Measurements from ENCODE around the gene TDO2.
"Not testable (repeated sequence)": the region's sequence is repeated elsewhere in the genome, so short reads cannot be mapped to it uniquely, and the experiment has no call there.

TDO2 gene

DNA sequence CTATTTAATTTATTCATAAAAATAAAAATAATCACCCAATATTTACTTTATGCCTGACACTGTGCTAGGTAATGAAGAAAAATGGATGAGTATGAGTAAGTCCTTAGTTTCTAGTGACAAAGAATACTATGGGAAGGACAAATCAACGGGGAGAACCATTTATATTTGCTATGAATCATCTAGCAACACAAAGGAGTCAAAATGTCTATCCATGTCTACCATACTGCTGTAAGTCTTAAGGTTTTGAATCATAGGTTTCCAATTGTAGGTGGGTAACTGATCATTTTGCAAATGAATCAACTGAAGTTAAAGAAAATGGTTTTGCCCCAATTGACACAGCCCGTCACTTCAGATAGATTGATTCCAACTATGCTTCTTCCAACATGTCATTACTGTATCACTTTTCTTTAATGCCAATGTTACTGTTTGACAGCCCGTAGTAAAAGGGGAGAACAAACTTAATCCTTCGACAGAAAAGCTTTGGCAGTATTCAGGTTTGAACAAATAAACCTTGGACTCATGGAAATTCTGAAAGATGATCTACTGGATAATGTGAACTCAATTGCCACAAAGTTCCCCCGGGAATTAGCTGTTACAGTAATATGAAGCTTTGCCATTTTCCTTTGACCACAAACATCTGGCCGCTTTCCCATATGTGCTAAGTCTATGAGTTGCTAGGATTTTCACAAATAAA, 3.2 kb downstream of the TDO2 start:
- in situ Hi-C loops (cut with HindIII; ENCODE audit: low sequenced_read_pairs), result loop anchor here (5.0 kb wide), 1 partner anchor 99 kb away; no protein-coding TSS in a partner anchor

- in situ Hi-C loops (cut with HindIII; ENCODE audit: low sequenced_read_pairs), result loop anchor here (5.0 kb wide), 1 partner anchor 100 kb away; no protein-coding TSS in a partner anchor
These were observed 4.1 kb downstream of the TDO2 start for GRCh38 chr4:155907556-155907955.

- in situ Hi-C loops (cut with HindIII; ENCODE audit: low sequenced_read_pairs), result loop anchor here (5.0 kb wide), 1 partner anchor 101 kb away; no protein-coding TSS in a partner anchor
These were observed 5.0 kb downstream of the TDO2 start for GRCh38 chr4:155908187-155909139.

- in situ Hi-C loops (cut with HindIII; ENCODE audit: low sequenced_read_pairs), result loop anchor here (5.0 kb wide), 1 partner anchor 102 kb away; no protein-coding TSS in a partner anchor
These were observed 6.2 kb downstream of the TDO2 start for GRCh38 chr4:155909615-155910226.

- in situ Hi-C loops (cut with HindIII; ENCODE audit: low sequenced_read_pairs), result no loop called here
These were observed 8.4 kb downstream of the TDO2 start for GRCh38 chr4:155911905-155912304.

DNA sequence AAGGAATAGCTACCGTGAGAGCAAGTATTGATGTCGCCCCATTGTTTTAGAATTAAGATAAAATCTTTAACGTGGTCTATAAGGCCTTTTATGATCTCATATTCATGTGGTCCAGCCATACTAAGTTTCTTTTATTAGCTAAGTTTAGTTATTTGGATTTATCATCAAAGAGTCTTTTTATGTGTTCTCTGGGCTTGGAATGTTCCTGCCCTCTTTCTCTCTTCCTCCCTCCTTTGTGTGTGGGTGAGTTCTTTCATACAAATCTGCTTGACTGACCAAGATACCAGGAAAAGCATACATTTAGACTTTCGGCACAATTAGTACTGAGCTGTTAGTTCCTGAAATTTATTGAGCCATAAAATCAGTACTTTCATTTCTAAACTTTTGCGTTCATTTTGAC, 11.3 kb downstream of the TDO2 start:
- in situ Hi-C loops (cut with HindIII; ENCODE audit: low sequenced_read_pairs), result no loop called here

GRCh38 chr4:155921597-155921996, 18.1 kb downstream of the TDO2 start:
- in situ Hi-C loops (cut with HindIII; ENCODE audit: low sequenced_read_pairs), result no loop called here

DNA sequence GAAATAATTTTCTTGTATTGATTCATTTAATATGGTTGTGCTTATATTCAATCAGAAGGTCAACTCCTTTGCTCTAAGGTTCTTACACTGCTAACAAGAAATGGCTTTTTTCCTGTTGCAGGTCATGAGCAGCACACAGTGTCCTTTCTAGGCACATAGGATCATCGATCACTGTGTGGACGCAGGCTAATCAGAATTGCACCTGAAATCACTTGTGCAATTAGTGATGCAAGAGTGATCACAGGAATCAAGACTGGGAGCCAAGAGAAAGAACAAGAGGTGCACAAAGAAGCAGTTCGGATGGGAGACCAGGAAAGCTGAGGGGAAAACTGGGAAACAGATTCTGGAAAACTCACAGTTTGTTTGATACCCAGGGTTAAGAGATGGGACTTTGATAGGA, 21.1 kb downstream of the TDO2 start:
- in situ Hi-C loops (cut with HindIII; ENCODE audit: low sequenced_read_pairs), result no loop called here

- in situ Hi-C loops (cut with HindIII; ENCODE audit: low sequenced_read_pairs), result no loop called here
These were observed 26.3 kb downstream of the TDO2 start for GRCh38 chr4:155929833-155930232.

DNA sequence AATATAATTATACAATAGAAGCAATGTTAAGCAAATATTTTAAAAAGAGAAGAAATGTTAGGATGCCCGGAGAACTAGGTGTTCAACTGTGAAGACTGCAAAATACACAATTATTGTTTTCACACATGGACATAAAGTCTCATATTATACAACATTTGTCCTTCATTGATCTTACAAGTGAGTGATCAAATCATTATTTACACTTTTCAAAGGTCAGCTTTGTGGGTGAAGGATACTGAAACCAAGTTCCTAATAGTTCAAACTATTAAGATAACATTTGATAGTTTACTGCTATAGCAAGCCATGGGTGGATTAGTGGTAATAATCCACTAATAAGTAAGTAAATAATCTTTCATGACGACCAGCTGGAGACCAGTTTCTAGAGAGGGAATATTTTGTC, 26.8 kb downstream of the TDO2 start:
- in situ Hi-C loops (cut with HindIII; ENCODE audit: low sequenced_read_pairs), result no loop called here

DNA sequence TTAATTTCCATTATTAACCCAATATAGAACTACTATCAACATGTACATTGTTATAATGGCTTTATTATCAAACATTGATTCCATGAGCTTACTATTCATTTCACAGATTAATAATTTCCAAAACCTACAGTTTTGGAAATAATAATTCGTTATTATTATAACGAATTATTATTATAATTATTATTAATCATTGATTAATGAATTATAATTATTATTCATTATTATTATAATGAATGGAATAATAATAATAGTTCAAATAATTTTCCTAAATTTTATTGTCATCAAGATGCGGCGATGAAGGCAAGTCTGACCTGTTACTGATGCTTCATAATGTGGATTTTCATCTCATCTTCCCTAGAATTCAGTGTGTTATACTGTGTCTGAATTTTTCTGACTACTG, 28.1 kb downstream of the TDO2 start:
- in situ Hi-C loops (cut with HindIII; ENCODE audit: low sequenced_read_pairs), result no loop called here

DNA sequence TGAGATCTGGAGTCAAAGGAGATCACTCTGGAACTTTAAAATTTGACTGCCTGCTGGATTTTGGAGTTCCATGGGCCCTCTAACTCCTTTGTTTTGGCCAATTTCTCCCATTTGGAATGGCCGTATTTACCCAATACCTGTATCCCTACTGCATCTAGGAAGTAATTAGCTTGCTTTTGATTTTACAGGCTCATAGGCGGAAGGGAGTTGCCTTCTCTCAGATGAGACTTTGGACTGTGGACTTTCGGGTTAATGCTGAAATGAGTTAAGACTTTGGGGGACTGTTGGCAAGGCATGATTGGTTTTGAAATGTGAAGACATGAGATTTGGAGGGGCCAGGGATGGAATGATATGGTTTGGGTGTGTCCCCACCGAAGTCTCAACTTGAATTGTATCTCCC, 31.1 kb downstream of the TDO2 start:
- in situ Hi-C loops (cut with HindIII; ENCODE audit: low sequenced_read_pairs), result not testable (repeated sequence)

- in situ Hi-C loops (cut with HindIII; ENCODE audit: low sequenced_read_pairs), result no loop called here
These were observed 32.0 kb downstream of the TDO2 start for GRCh38 chr4:155935389-155935986.

DNA sequence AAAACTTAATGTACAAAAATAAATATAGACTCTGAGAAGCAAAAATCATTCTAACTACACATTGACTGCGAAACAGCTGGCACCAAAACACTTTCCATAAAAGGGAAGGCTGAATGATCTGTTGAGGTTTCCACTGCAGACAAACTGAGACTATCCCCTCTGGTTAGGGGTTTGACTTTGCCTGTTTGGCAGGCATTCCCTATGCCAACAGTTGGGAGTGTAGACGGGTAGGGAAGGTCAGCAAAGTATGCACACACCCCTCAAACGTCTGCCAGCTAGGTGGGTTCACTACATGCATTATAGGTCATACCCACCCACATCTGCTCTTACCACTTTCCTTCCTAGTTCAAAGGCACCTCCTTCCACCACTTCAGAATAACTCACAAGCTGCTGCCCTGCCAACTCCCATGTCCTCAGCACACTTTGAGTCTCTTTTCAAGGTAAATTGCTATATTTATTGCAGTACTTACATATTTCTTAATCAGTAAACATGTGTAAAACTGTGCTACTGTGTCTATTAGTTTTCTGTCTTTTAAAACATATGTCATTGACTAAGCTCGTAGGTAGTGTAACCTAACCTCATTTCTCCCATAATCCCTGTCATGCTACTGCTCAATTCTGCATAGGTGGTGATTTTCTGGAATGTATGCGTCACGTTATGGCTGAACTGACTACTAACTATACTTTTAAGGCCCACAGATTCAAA, 37.7 kb downstream of the TDO2 start:
- in situ Hi-C loops (cut with HindIII; ENCODE audit: low sequenced_read_pairs), result no loop called here

DNA sequence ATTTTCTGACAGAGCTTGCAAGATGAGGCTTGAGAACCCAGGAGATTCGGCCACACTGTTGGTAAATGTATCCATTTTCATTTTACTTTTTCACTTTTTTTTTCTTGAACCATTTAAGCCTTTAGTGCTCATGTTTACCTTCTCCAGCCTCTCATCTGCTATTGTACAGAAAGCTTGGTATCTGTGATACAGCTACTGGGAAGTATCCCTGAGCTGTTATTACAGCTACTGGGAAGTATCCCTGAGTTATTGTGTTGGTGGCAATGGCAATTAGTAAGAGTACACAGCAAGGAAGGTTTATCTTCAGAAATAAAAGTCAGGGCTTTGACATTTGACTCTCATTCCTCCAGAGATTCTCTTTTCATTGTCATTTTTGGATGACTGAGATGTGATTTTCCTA, 38.3 kb downstream of the TDO2 start:
- in situ Hi-C loops (cut with HindIII; ENCODE audit: low sequenced_read_pairs), result no loop called here

DNA sequence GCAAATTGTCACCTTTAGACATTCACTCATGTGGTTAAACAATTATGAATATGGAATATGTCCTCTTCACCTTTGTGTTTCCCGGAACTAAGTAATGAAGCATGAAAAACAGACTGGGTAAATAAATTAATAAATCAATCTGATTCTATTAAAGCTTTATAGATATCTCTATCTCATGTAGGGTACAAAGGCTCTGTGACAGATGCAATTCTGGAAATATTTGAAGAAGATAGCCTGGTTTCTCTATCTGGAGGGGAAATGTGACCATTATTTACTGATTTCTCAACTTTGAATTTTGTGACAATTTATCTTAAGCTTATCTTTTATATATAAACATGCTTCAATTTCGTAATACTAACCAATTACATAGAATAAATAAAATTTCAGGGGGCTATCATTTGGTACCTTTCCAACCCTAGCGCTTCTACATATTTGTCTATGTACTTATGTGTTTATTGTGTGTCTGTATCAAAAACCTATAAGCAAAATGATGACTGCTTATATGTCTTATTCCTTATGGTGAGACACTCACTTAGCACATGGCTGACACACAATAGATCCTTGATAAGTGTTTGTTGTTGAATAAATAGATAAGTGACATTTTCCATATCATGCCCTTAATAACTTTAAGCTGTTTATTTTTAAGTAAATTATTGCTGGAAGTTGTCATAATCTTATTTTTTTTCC, 40.3 kb downstream of the TDO2 start:
- in situ Hi-C loops (cut with HindIII; ENCODE audit: low sequenced_read_pairs), result no loop called here

DNA sequence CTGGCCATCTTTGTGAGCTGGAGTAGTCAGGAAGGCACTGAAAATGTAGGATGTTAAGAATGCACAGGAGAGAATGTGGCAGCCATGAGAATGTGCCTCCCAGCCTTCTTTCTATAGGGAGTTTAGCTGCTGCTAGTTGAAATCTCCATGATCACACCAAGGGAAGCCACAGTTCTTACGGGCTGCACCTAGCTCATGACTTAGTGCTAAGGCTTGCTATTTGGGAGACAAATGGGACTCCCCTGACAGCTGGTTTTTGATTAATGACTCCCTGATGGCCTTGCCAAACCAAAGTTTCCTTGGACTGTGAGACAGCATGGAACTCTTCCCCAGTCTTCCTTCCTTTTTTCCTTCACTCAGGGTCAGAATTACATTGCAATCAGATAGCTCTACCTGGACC, 41.0 kb downstream of the TDO2 start:
- in situ Hi-C loops (cut with HindIII; ENCODE audit: low sequenced_read_pairs), result no loop called here

DNA sequence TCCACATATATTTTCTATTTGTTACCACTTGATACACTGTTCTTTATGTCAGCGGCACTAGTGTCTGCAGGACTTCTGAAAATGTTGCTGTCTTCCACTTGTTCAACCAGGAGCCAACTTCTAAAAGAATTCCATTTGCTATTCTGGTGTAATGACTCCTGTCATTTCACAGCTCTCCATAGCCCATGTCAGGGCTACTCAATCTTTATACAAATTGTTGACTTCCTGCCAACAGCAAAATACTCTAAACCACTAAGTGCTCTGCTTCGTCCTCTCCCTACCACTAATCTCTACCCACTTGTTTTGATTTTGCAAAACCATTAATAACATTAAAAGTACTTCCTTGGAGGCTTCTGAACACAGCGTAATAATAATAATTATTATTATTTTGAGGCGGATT, 43.0 kb downstream of the TDO2 start:
- in situ Hi-C loops (cut with HindIII; ENCODE audit: low sequenced_read_pairs), result no loop called here

- in situ Hi-C loops (cut with HindIII; ENCODE audit: low sequenced_read_pairs), result no loop called here
These were observed 45.0 kb downstream of the TDO2 start for GRCh38 chr4:155948541-155948940.

DNA sequence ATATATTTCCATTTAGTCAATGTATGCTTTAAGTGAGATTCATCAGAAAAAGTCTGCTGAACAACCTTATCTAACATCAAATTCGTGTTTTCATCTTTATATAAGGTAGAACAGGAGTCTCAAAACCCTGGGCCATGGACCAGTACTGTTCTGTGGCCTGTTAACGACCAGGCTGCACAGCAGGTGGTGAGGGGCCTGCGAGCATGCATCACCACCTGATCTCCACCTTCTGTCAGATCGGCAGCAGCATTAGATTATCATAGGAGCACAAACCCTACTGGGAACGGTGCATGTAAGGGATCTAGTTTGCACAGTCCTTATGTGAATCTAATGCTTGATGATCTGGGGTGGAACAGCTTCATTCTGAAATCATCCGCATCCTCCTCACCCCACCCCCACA, 47.0 kb downstream of the TDO2 start:
- in situ Hi-C loops (cut with HindIII; ENCODE audit: low sequenced_read_pairs), result no loop called here

Measured in DLD1 (cell line).